GM06990 (cell line): ENCODE results near the gene ZNF214.
"Not testable (repeated sequence)": the region's sequence is repeated elsewhere in the genome, so short reads cannot be mapped to it uniquely, and the experiment has no call there.

Experiments used
- DNase-seq: peaks from one replicate; pipeline ENCODE4 v3.0.0-alpha.2; 2011; ENCODE audit not compliant: insufficient read length; ENCODE audit errors: extremely low read depth
- H3K27me3 ChIP-seq: replicated peaks from 2 replicates; pipeline ENCODE4 v1.6.0; 2011; ENCODE audit warnings: low read length; ENCODE audit not compliant: control insufficient read depth, insufficient read depth
- H3K36me3 ChIP-seq: 2 replicates; pipeline ENCODE4 v1.5.1; 2011; ENCODE audit warnings: low read length; ENCODE audit not compliant: control insufficient read depth, insufficient read depth
- H3K4me3 ChIP-seq: replicated peaks from 2 replicates; pipeline ENCODE4 v1.5.1; 2011; ENCODE audit warnings: low read depth, mild to moderate bottlenecking, control low read depth, low read length
- TF ChIP-seq, protein P1 (sequence below): IDR thresholded peaks from 2 replicates; pipeline ENCODE4 v1.5.1; 2011; ENCODE audit warnings: low read length, control low read depth, mild to moderate bottlenecking, inconsistent platforms; ENCODE audit not compliant: insufficient read depth, poor library complexity, severe bottlenecking

ZNF214 gene

DNA sequence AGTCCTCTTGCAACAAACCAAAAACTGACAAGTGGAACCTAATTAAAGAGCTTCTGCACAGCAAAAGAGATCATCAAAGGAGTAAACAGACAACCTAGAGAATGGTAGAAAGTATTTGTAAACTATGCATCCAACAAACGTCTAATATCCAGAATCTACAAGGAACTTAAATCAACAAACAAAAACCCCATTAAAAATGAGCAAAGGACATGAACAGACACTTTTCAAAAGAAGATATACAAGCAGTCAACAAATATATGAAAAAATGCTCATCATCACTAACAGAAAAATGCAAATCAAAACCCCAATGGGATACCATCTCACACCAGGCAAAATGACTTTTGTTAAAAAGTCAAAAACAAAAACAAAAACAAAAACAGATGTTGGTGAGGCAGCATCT is 33.7 kb downstream of the ZNF214 start:
- TF ChIP-seq, protein P1, sequence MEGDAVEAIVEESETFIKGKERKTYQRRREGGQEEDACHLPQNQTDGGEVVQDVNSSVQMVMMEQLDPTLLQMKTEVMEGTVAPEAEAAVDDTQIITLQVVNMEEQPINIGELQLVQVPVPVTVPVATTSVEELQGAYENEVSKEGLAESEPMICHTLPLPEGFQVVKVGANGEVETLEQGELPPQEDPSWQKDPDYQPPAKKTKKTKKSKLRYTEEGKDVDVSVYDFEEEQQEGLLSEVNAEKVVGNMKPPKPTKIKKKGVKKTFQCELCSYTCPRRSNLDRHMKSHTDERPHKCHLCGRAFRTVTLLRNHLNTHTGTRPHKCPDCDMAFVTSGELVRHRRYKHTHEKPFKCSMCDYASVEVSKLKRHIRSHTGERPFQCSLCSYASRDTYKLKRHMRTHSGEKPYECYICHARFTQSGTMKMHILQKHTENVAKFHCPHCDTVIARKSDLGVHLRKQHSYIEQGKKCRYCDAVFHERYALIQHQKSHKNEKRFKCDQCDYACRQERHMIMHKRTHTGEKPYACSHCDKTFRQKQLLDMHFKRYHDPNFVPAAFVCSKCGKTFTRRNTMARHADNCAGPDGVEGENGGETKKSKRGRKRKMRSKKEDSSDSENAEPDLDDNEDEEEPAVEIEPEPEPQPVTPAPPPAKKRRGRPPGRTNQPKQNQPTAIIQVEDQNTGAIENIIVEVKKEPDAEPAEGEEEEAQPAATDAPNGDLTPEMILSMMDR = no peak
- no peaks in the 10 kb centered on the region for H3K27me3 ChIP-seq
- no peak for DNase-seq
- H3K36me3 ChIP-seq = no peaks in the 10 kb centered on the region
- no peak overlapping the region for H3K4me3 ChIP-seq

DNA sequence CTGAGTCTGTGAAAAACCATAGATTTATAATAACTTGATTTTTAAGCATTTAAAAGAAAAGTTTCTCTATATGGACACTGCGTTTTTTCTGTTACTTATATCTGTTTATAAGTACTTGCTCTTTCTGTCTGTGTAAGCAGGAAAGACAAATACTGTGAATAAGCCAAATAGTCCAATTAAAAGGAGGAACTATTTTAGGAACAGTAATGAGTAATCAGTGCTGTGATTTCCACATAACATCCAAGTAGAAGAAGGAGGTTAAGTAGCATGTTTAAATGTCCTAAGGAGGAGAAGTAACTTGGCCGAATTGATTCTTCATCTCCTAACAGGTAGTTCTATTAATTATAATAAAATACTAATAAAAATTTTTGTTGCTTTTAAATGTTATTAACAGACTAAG is 40.8 kb downstream of the ZNF214 start:
- TF ChIP-seq, protein P1 = no peak
- DNase-seq = no peak
- no peaks in the 10 kb centered on the region for H3K36me3 ChIP-seq
- no peaks in the 10 kb centered on the region for H3K27me3 ChIP-seq
- H3K4me3 ChIP-seq = no peak overlapping the region

DNA sequence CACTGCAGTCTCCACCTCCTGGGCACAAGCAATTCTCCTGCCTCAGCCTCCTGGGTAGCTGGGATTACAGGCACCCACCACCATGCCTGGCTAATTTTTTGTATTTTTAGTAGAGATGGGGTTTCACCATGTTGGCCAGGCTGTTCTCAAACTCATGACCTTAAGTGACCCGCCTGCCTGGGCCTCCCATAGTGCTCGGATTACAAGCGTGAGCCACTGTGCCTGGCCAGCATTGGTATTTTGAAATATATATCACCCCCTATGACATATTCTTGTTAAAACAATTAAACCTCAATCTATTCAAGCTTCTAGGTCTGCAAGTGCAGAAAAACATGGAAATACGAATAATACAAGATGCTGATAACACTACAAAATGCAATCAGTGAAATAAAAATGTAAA is 50.3 kb downstream of the ZNF214 start:
- not testable (repeated sequence) for H3K36me3 ChIP-seq, H3K4me3 ChIP-seq

DNA sequence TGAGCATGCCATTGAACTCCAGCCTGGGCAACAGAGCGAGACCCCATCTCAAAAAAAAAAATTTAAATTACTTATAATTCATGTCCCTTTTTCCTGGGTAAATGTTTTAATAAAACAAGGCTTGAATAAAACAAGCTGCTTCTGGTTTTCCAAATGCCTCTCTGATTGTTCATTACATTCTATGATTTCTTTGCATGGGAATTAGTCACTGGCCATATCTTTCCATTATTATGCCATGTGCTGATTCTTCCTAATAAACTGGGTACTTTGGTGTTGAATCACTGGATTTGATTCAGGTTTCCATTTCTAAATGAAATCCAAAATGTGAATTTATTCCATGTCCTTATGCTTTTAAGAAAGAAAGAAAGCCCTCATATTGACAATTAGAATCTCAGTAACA is 51.3 kb downstream of the ZNF214 start:
- TF ChIP-seq, protein P1 = no peak
- no peaks in the 10 kb centered on the region for H3K36me3 ChIP-seq
- H3K4me3 ChIP-seq = no peak overlapping the region
- H3K27me3 ChIP-seq = no peaks in the 10 kb centered on the region
- no peak for DNase-seq

More for the DNA sequence above, 50.3 kb downstream of the ZNF214 start:
- not testable (repeated sequence) for DNase-seq, H3K27me3 ChIP-seq

DNA sequence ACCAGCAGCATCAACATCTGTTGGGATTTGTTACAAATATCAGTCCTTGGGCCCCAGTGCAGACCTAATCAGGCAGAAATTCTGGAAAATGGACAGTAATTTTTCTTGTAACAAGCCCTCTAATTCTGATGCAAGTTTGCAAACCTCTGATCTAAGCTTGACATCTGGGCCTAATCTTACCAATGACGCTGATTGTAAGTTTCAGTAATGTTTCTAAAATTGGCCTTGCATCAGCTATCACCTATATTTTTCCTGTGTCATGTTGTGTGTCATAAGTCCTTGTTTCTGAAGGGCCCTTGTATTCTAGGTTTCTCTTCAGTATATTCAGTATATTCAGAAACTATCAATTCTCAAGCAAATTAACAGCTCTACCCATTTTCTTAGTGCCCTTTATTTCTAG is 57.5 kb downstream of the ZNF214 start:
- no peaks in the 10 kb centered on the region for H3K27me3 ChIP-seq
- peaks cover 1% of the 10 kb centered on the region; the same call in 1 of the 2 replicates for H3K36me3 ChIP-seq
- peak; percentile 38 for DNase-seq
- no peak overlapping the region for H3K4me3 ChIP-seq
- TF ChIP-seq, protein P1 = no peak

DNA sequence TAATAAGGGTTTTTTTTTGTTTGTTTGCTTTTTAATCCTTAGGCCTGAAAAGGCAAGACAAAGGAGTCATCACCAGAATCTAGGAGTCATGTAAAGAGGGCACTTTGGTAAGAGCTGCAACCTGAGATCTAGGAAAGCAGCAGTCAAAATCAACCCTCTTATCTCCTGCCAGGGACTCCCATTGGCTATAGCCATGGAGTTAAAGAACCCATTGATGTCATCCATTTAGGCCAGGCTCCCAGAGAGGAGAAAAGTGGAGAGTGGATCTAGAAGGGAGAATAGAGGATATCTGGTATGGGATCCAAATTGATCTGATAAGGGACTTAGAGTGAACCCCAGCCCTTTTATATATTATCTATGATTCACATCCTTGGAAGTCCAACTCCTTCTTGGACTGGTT is 58.0 kb downstream of the ZNF214 start:
- no peak for DNase-seq
- Histone ChIP-seq H3K27me3 (no peaks in the 10 kb centered on the region), H3K4me3 (no peak overlapping the region), H3K36me3 (peaks cover 1% of the 10 kb centered on the region; the same call in 1 of the 2 replicates)
- TF ChIP-seq, protein P1 = no peak

DNA sequence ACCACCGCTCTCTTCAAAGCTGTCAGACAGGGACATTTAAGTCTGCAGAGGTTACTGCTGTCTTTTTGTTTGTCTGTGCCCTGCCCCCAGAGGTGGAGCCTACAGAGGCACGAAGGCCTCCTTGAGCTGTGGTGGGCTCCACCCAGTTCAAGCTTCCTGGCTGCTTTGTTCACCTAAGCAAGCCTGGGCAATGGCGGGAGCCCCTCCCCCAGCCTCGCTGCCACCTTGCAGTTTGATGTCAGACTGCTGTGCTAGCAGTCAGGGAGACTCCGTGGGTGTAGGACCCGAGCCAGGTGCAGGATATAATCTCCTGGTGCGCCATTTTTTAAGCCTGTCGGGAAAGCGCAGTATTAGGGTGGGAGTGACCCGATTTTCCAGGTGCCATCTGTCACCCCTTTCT is 65.9 kb downstream of the ZNF214 start:
- not testable (repeated sequence) for DNase-seq

More for the DNA sequence above, 65.9 kb downstream of the ZNF214 start:
- H3K4me3 ChIP-seq, H3K36me3 ChIP-seq, H3K27me3 ChIP-seq: not testable (repeated sequence)
